Measurements from ENCODE around the gene EPB41.

DNA sequence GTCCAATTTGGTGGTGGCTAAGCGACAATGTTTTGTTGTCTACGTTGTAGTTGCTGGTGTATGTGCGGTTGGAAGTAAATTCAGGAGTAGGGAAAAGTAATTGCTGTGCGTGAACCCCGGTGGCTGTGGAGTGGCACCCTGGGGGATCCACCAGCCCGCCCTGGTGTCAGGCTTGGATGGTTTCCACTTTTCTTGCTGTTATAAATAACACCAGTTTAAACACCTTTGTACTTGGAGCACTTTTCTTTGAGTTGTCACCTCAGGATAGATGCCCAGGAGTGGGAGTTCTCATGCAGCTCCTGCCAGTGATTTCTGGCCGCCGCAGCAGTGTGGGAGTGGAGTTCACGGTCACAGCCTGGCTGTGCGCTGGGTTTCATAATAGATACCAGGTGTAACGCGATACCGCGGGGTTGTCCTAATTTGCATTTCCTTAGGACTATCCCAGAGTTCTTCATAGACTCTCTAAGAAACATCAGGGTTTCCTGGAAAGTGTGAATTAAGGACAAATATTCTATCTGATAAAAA, 222.1 kb downstream of the EPB41 start:
- no peak for TF ChIP-seq CHD2 (IDR thresholded peaks at IDR 0.05; ENCODE audit: low read length)
- TF ChIP-seq, protein P1, sequence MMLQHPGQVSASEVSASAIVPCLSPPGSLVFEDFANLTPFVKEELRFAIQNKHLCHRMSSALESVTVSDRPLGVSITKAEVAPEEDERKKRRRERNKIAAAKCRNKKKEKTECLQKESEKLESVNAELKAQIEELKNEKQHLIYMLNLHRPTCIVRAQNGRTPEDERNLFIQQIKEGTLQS (IDR thresholded peaks at IDR 0.05; ENCODE audit: insufficient read depth, low read depth, low read length): no peak
- TF ChIP-seq EZH2 (IDR thresholded peaks at IDR 0.05; ENCODE audit: low read depth, low read length, severe bottlenecking): no peak
- no peak for TF ChIP-seq POLR2A (IDR thresholded peaks at IDR 0.05; ENCODE audit: control extremely low read depth in 1 of 2, low read depth in 2 of 2, low read length in 2 of 2)
- TF ChIP-seq CBX8 (IDR thresholded peaks at IDR 0.05; ENCODE audit: borderline replicate concordance, low read depth, low read length): no peak
- TF ChIP-seq TAF1 (IDR thresholded peaks at IDR 0.05; ENCODE audit: low read depth, low read length): no peak
- TF ChIP-seq SIN3A (conservative IDR thresholded peaks at IDR 0.05 in 1 of 2, IDR thresholded peaks at IDR 0.05 in 1 of 2; ENCODE audit: low read depth in 1 of 2, low read length in 2 of 2): no peak
- TF ChIP-seq, protein P2, sequence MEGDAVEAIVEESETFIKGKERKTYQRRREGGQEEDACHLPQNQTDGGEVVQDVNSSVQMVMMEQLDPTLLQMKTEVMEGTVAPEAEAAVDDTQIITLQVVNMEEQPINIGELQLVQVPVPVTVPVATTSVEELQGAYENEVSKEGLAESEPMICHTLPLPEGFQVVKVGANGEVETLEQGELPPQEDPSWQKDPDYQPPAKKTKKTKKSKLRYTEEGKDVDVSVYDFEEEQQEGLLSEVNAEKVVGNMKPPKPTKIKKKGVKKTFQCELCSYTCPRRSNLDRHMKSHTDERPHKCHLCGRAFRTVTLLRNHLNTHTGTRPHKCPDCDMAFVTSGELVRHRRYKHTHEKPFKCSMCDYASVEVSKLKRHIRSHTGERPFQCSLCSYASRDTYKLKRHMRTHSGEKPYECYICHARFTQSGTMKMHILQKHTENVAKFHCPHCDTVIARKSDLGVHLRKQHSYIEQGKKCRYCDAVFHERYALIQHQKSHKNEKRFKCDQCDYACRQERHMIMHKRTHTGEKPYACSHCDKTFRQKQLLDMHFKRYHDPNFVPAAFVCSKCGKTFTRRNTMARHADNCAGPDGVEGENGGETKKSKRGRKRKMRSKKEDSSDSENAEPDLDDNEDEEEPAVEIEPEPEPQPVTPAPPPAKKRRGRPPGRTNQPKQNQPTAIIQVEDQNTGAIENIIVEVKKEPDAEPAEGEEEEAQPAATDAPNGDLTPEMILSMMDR (IDR thresholded peaks at IDR 0.05; ENCODE audit: control extremely low read depth in 1 of 3, insufficient read depth in 1 of 3, low read depth in 1 of 3, low read length in 3 of 3): no peak
